ENCODE data around the gene DLGAP4. TPM values are rescaled to one million over a fixed set of nuclear protein-coding genes. Genes with fewer than 3 reads are reported as not detected.

The DLGAP4 gene
- total and polyA plus RNA-seq, 9 donors: 18.2 to 75.9 (median 53.1) TPM

DNA sequence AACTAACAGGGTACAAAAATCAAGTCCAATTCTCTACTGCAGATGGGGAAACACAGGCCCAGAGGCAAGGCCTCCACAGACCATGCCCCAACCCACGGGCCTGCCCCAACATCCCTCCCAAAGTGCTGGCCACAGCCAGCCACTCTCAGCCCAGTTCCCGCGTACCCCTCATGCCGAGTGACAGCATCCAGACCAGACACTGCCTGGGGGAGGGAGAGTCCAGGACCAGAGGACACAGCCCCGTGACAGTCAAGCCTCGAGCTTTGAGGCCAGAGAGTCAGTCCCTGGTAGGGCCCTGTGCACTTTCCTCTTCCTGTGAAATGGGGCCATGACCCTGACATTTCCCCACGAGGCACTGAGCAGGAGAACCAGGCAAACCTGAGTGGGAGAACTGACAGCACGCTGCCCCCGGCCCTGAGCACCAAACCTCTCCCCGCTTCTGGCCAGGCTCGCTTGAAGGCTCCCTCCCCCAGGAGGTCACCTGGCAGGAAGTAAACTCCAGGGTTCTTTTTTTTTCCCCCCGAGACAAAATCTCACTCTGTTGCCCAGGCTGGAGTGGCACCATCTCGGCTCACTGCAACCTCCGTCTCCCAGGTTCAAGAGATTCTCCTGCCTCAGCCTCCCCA is 240.1 kb downstream of the DLGAP4 start:
- intact Hi-C loops (cut with DNase I): loop anchor here in 1 of 4 donors (10.0 kb wide), 1 partner anchor 801 kb away; the partner anchor contains the start of gene RBM39
- TF ChIP-seq, protein P1, sequence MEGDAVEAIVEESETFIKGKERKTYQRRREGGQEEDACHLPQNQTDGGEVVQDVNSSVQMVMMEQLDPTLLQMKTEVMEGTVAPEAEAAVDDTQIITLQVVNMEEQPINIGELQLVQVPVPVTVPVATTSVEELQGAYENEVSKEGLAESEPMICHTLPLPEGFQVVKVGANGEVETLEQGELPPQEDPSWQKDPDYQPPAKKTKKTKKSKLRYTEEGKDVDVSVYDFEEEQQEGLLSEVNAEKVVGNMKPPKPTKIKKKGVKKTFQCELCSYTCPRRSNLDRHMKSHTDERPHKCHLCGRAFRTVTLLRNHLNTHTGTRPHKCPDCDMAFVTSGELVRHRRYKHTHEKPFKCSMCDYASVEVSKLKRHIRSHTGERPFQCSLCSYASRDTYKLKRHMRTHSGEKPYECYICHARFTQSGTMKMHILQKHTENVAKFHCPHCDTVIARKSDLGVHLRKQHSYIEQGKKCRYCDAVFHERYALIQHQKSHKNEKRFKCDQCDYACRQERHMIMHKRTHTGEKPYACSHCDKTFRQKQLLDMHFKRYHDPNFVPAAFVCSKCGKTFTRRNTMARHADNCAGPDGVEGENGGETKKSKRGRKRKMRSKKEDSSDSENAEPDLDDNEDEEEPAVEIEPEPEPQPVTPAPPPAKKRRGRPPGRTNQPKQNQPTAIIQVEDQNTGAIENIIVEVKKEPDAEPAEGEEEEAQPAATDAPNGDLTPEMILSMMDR (IDR thresholded peaks at IDR 0.05): no peak
- no peak for TF ChIP-seq EP300 (IDR thresholded peaks at IDR 0.05)
- TF ChIP-seq POLR2A (IDR thresholded peaks at IDR 0.05): no peak
- no peak for DNase-seq
- H3K27ac ChIP-seq: peak overlapping the region in 1 of 2 donors; percentile 52
- no peaks in the 10 kb centered on the region for H3K27me3 ChIP-seq
- H3K36me3 ChIP-seq: no peaks in the 10 kb centered on the region
- no peaks in the 10 kb centered on the region for H3K9me3 ChIP-seq
- WGBS, 3 donors: 55 to 64% (median 60%) methylated on average over 14 of the region's 14 CpGs
- no peak overlapping the region for H3K4me3 ChIP-seq
- peaks cover 21% of the 10 kb centered on the region for H3K4me1 ChIP-seq (ENCODE audit: insufficient read depth)

DNA sequence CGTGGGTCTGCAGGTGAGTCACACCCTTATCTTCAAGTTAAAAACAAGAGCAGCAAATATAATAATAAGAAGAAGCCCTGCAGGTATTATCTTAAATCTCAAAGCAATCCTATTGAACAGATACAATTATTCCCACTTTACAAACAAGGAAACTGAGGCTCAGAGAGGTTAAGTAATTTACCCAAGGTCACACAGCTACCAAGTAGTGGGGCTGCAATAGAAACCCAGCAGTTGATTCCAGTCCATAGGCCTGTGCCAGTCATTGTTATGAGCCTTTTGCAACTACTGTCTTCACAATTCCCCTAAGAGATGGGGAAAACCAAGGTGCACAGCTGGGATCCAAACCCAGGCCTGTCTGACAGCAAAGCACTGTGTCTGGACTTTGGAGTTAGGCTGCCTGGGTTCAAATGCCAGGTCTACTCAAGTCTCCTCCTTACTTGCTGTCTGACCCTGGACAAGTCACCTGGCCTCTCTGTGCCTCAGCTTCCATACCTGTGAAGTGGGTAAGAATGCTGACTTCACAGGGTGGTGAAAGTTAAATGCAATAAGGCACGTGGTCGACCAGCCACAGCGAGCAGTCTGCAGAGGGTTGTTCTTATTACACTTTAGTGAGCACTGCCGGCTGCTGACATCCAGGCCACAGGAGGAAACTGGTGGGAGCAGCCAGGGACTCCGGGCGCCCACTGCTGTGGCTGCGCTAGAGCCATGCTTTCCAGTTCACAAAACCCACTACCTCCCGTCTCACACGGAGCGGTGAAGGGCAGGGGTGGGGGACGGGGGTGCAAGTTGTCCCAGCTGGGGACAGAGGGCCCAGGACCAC is 241.3 kb downstream of the DLGAP4 start:
- no peaks in the 10 kb centered on the region for H3K27me3 ChIP-seq
- H3K36me3 ChIP-seq: no peaks in the 10 kb centered on the region
- H3K9me3 ChIP-seq: no peaks in the 10 kb centered on the region
- no peak for DNase-seq
- intact Hi-C loops (cut with DNase I): loop anchor here in 1 of 4 donors (10.0 kb wide), 1 partner anchor 803 kb away; the partner anchor contains the start of gene RBM39
- no peak overlapping the region for H3K4me3 ChIP-seq
- no peak overlapping the region for H3K27ac ChIP-seq
- WGBS, 3 donors: 56 to 67% (median 60%) methylated on average over 12 of the region's 12 CpGs
- no peak for TF ChIP-seq EP300 (IDR thresholded peaks at IDR 0.05)
- TF ChIP-seq, protein P1 (IDR thresholded peaks at IDR 0.05): no peak
- TF ChIP-seq POLR2A (IDR thresholded peaks at IDR 0.05): no peak
- peaks cover 21% of the 10 kb centered on the region for H3K4me1 ChIP-seq (ENCODE audit: insufficient read depth)

DNA sequence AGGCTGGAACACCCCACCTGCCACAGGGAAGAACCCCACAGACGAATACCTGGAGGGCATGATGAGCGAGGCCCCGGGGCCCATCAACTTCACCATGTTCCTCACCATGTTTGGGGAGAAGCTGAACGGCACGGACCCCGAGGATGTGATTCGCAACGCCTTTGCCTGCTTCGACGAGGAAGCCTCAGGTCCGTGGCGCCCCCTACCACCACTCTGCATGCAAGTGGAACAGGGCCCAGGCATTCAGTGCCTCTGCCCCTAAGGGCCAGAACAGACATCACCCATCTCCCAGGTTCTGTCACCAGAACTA is 241.8 kb downstream of the DLGAP4 start:
- Histone ChIP-seq H3K27me3 (no peaks in the 10 kb centered on the region), H3K27ac (no peak overlapping the region), H3K36me3 (no peaks in the 10 kb centered on the region), H3K4me3 (no peak overlapping the region), H3K9me3 (no peaks in the 10 kb centered on the region), H3K4me1 (ENCODE audit: insufficient read depth) (peaks cover 16% of the 10 kb centered on the region)
- 58 to 61% (median 59%) methylated on average over 9 to 12 of the region's 12 CpGs for WGBS, 3 donors
- TF ChIP-seq, protein P1 (IDR thresholded peaks at IDR 0.05): no peak
- TF ChIP-seq EP300 (IDR thresholded peaks at IDR 0.05) (no peak), POLR2A (IDR thresholded peaks at IDR 0.05) (no peak)
- peak in 4 of 5 donors; percentile 48 to 74 (median 64) for DNase-seq
- intact Hi-C loops (cut with DNase I): loop anchor here in 1 of 4 donors (10.0 kb wide), 1 partner anchor 803 kb away; the partner anchor contains the start of gene RBM39

DNA sequence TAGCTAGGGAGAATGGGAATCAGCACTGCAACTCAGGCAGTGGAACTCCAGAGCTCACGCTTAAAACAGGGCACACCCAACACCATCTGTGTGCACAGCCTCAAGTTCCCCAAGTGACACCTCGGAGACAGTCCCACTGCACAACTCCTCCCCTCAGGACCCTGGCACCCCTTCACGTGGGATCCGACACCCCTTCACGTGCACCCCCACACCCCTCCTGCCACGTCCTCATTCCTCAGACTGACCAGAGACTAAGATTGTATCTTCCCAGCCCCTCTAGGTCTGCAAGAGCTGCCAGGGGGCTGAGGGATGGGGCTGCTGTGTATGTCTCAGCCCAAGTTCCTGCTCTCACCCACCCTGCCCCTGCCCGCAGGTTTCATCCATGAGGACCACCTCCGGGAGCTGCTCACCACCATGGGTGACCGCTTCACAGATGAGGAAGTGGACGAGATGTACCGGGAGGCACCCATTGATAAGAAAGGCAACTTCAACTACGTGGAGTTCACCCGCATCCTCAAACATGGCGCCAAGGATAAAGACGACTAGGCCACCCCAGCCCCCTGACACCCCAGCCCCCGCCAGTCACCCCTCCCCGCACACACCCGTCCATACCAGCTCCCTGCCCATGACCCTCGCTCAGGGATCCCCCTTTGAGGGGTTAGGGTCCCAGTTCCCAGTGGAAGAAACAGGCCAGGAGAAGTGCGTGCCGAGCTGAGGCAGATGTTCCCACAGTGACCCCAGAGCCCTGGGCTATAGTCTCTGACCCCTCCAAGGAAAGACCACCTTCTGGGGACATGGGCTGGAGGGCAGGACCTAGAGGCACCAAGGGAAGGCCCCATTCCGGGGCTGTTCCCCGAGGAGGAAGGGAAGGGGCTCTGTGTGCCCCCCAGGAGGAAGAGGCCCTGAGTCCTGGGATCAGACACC is 242.8 kb downstream of the DLGAP4 start:
- intact Hi-C loops (cut with DNase I): loop anchor here in 1 of 4 donors (10.0 kb wide), 1 partner anchor 804 kb away; the partner anchor contains the start of gene RBM39
- H3K4me1 ChIP-seq (ENCODE audit: insufficient read depth): peaks cover 13% of the 10 kb centered on the region
- no peak overlapping the region for H3K27ac ChIP-seq
- 66 to 69% (median 68%) methylated on average over 22 to 23 of the region's 23 CpGs for WGBS, 3 donors
- H3K9me3 ChIP-seq: no peaks in the 10 kb centered on the region
- H3K36me3 ChIP-seq: no peaks in the 10 kb centered on the region
- H3K27me3 ChIP-seq: no peaks in the 10 kb centered on the region
- peak in 1 of 5 donors; percentile 29 for DNase-seq
- no peak for TF ChIP-seq POLR2A (IDR thresholded peaks at IDR 0.05)
- TF ChIP-seq, protein P1 (IDR thresholded peaks at IDR 0.05): no peak
- no peak for TF ChIP-seq EP300 (IDR thresholded peaks at IDR 0.05)
- no peak overlapping the region for H3K4me3 ChIP-seq

All from ovary (tissue), 9 donors.